ENCODE measurements around the gene ZSCAN5A.
"Not testable (repeated sequence)": the region's sequence is repeated elsewhere in the genome, so short reads cannot be mapped to it uniquely, and the experiment has no call there.

Gene ZSCAN5A

DNA sequence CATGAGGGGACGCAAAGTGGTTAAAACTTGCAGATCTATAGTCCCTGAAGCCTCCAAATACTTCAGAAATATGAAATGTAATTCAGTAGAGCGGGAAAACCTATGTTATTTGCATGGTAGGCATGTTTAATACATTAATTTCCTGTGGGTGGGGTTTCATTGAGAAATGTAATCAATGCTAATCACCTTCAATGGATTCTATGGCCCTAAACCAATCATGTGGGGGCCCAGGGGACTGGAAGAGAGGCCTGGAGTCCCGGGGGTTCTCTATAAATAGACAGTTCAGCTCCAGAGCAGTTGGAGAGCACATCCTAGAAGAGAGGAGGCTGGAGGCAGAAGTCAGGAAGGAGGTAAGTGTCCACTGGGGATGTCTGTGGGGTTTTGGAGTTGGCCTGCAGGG lies 112.7 kb downstream of the ZSCAN5A start, which contains the start of gene ZSCAN5C:
ZSCAN5C (plus strand) TSS at position 301 of the 400 bp plus-strand sequence. CDS start 3,641 bp downstream, outside the sequence.
- DNase-seq (ENCODE audit: low spot score): no peak

DNA sequence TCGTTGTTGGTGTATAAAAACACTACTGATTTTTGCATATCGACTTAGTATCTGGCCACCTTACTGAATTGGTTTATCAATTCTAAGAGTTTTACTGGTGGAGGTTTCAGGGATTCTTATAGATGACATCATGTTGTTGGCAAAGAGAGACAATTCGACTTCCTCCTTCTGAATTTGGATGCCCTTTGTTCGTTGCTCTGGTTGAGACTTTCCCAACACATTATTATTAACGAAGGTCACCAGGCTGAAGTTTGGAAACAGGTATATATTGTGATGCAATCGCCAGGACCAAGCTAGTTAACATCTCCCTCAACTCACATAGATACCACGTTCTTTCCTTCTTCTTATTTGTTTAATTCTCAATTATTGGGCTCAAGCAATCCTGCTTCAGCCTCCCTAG lies 115.0 kb downstream of the ZSCAN5A start:
- DNase-seq (ENCODE audit: low spot score): no peak

DNA sequence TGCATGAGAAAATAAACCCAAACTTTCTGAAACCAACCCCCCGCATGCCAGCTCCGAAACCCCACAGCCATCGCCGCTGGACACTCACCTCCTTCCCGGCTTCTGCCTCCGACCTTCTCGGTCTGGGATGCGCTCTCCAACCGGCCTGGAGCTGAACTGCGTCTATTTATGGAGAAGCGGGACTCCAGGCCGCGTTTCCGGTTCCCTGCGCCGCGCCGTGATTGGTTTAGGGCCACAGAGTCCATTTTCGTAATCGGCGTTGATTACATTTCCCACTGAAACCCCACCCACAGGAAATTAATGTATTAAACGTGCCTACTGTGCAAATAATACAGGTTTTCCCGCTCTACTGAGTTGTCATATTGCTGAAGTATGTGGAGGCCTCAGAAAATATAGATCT lies 117.0 kb downstream of the ZSCAN5A start, which contains the start of gene ZSCAN5B:
ZSCAN5B (minus strand) TSS at position 138 of the 400 bp plus-strand sequence. CDS start 4,731 bp downstream, outside the sequence.
- not testable (repeated sequence) for DNase-seq (ENCODE audit: low spot score)

- DNase-seq (ENCODE audit: low spot score): no peak
Observed at GRCh38 chr19:56193981-56194640, 120.5 kb downstream of the ZSCAN5A start.

DNA sequence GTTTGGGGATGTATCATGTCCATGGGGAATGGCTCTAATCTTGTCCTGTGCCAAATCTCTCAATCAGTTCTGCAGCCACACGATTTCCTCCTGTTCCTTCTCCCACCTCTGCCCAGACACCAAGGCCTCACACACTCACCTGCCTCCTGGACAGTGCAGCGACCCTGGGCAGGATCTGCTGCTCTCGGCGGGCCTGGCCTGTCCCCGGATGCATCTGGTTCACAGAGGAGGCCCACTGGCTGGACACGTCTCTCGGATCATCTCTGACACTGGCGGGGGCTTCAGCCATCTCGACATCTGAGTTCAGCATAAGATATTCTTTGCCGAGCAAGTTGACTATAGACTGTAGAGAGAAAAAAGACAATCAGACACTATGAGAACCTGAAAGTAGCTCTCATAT lies 122.9 kb downstream of the ZSCAN5A start:
- no peak for DNase-seq (ENCODE audit: low spot score)

DNA sequence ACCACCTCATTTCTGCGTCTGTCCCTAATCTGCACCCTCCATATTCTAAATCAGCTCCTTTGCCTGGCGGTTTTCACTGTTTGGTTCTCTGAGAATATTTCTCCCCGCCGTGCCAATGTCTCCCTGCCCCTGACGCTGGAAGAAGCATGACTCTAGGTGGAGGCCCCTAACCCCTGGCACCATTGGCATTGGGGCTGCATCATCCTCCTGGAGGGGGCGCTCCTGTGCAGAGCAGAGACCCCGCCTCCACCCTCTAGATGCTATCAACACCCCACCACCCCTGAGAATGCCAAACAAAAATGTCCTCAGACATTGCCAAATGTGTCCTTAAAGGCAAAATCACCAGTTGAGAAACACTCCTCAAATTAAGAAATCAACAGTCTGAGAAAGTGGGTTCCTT lies 123.5 kb downstream of the ZSCAN5A start:
- no peak for DNase-seq (ENCODE audit: low spot score)

DNA sequence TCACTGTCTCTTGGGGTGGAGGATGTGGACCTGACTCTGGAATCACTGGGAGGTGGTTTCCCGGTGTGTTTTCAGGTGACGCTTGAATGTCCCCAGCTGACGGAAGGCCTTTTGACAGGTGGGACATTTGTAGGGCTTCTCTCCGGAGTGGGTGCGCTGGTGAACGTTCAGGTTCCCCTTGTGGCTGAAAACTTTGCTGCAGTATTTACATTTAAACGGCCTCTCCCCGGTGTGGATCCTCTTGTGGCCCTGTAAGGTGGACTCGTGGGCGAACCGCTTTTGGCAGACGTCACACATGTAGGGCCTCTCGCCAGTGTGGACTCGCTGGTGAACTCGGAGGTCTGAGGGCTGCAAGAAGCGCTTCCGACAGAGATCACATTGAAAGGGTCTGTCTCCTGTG lies 124.9 kb downstream of the ZSCAN5A start:
- no peak for DNase-seq (ENCODE audit: low spot score)

GRCh38 chr19:56177564-56178243 lies 136.9 kb downstream of the ZSCAN5A start:
- no peak for DNase-seq (ENCODE audit: low spot score)

DNA sequence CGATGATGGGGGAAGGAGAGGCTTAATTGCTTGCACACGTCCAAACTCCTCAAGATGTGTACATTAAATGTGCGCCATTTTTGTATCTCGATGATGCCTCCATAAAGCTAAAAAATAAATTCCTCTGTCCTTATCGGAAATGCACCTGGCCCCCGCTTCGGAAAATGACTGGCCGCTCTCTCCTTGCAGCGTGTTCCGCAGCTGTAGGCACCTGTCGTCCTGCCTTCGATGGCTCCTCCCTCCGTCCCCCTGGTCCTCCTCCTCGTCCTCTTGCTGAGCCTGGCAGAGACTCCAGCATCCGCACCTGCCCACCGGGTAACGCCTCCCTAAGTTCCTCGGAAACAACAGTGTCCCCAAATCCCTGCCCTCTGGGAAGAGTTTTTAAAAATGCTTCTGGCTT lies 137.8 kb downstream of the ZSCAN5A start:
- DNase-seq (ENCODE audit: low spot score): no peak

DNA sequence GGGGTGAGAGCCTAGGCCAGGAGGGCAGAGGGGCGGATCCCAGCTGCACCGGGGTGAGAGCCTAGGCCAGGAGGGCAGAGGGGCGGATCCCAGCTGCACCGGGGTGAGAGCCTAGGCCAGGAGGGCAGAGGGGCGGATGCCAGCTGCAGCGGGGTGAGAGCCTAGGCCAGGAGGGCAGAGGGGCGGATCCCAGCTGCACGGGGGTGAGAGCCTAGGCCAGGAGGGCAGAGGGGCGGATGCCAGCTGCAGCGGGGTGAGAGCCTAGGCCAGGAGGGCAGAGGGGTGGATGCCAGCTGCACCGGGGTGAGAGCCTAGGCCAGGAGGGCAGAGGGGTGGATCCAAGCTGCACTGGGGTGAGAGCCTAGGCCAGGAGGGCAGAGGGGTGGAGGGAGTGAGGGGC lies 138.3 kb downstream of the ZSCAN5A start:
- not testable (repeated sequence) for DNase-seq (ENCODE audit: low spot score)

GRCh38 chr19:56175861-56176307 lies 138.8 kb downstream of the ZSCAN5A start, which contains the start of gene GALP:
GALP (plus strand) TSS chr19:56176008; CDS start chr19:56177109, 1,101 bp downstream.
- not testable (repeated sequence) for DNase-seq (ENCODE audit: low spot score)

DNA sequence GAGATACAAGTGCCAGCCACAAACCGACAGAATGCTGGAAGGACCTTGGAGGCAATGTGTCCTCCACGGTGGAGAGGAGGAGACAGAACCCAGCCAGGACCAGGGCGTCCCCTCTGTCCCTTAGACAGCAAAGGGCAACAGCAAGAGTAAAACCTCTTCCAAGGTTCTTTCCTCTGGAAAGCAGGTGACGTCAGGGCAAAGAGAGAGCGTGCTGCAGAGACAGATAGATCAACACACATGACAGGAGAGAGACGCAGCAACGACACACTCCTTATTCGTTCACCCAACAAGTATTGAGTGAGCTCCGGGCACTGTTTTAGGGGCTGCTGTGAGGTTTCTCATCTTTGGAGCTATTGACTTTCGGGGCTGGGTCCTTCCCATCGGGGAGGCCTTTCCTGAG lies 140.1 kb downstream of the ZSCAN5A start:
- DNase-seq (ENCODE audit: low spot score): no peak

- DNase-seq (ENCODE audit: low spot score): no peak
Observed at GRCh38 chr19:56174086-56174485, 140.6 kb downstream of the ZSCAN5A start.

All from D341Med (cell line).